NB4 (cell line): ENCODE data around the gene LSM7.

Source experiments
- POLR2A ChIP-seq: IDR thresholded peaks from 2 replicates; pipeline ENCODE4 v1.6.1; 2011; ENCODE audit warnings: mild to moderate bottlenecking; ENCODE audit not compliant: insufficient read length; ENCODE audit errors: extremely low read depth
- TF ChIP-seq, protein P1 (sequence below): IDR thresholded peaks from one replicate; pipeline ENCODE4 v1.5.1; 2012; ENCODE audit warnings: low read depth, low read length

DNA sequence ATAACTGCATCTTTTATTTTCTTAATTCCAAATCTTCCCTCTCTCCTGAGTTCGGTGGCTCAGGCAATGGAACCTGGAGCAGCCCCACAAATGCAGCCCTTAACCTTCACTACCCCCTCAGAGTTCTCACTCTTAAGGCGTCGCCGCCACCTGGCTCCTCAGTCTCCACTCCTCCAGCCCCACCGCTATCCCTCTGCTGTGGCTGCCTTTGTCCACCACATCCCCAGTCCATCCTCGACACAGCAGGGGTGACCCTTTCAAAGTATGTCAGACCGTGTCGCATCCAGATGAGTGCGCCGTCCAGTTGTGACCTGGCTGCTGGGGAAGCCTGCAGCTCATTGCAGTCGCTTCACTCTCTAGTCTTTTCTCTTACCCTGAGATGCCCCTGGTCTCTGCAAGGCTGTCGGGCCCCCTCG lies 1.1 kb upstream of the LSM7 start:
- TF ChIP-seq, protein P1, sequence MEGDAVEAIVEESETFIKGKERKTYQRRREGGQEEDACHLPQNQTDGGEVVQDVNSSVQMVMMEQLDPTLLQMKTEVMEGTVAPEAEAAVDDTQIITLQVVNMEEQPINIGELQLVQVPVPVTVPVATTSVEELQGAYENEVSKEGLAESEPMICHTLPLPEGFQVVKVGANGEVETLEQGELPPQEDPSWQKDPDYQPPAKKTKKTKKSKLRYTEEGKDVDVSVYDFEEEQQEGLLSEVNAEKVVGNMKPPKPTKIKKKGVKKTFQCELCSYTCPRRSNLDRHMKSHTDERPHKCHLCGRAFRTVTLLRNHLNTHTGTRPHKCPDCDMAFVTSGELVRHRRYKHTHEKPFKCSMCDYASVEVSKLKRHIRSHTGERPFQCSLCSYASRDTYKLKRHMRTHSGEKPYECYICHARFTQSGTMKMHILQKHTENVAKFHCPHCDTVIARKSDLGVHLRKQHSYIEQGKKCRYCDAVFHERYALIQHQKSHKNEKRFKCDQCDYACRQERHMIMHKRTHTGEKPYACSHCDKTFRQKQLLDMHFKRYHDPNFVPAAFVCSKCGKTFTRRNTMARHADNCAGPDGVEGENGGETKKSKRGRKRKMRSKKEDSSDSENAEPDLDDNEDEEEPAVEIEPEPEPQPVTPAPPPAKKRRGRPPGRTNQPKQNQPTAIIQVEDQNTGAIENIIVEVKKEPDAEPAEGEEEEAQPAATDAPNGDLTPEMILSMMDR: no peak
- TF ChIP-seq POLR2A: no peak
